A673 (cell line): Measurements from ENCODE around the gene SEMA4D.

Experiments
- CTCF ChIP-seq: fragments of 300-800, 200-600 bp; sonication (generic); conservative IDR thresholded peaks from 2 replicates; pipeline ENCODE4 v1.5.1; 2017; ENCODE audit warnings: low read depth, mild to moderate bottlenecking, antibody characterized with exemption, low read length, moderate library complexity, mixed read lengths
- EZH2 ChIP-seq: fragments of 200-600 bp; sonication (generic); IDR thresholded peaks from 2 replicates; pipeline ENCODE4 v1.6.1; 2017; ENCODE audit warnings: borderline replicate concordance, low read depth, mild to moderate bottlenecking, mixed read lengths, antibody characterized with exemption, low read length; ENCODE audit not compliant: poor library complexity, severe bottlenecking

- TF ChIP-seq CTCF (no peak), EZH2 (no peak)
Measured at GRCh38 chr9:89488131-89488530, 9.8 kb downstream of the SEMA4D start.
